Esophagus muscularis mucosa (tissue), 3 donors: ENCODE results near the gene DHDDS.
A peak's percentile ranks its signal among the peaks of the same experiment; 100 is the strongest.

Source experiments
- EP300 ChIP-seq: sonication (generic); formaldehyde crosslinking; IDR thresholded peaks from one replicate; pipeline ENCODE4 v1.6.1; 2017; ENCODE audit warnings: antibody characterized with exemption
- POLR2AphosphoS5 ChIP-seq, 2 donors: sonication (generic); formaldehyde crosslinking; IDR thresholded peaks; one replicate each; pipeline ENCODE4 v1.6.1; 2017; ENCODE audit warnings: antibody characterized with exemption in 2 of 2

DNA sequence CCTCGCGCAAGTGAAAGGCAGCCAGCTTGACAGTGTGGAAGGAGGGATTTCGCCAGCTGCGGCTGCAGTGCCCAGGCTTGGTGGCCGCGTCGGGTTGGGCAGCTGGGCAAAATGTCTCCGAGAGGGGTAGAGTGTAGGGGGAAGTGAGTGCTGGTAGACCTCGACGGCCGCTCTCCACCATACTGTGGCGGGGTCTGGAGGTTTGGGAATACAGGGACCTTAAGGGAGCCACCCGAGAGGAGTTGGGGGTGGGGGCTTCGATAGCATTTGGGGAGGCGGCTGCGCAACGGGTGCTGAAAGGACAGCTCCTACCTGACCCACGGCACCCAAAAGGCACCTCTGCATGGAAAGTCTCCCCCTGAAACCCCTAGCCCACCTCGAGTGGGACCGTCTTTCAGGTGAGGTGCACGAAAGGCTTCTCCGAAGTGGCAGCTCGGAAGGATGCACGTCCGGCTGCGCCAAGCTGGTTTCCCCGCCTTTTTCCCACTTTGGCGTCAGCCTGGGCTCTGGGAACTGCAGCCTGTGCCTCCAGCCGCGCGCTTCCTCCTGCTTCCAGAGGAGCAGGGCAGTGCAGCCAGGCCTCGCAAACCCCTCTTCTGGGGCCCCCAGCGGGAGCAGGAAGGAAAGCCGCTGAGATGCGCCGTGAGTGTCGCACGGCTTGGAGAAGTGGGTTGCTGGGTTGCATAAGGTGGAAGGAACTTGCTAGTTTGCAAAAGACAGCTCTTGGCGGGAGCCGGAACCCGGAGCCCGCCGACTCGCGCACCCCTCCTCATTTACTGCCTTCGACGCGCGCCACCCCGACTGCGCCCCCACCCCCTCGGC lies 39.6 kb downstream of the DHDDS start:
- TF ChIP-seq EP300 (no peak), POLR2AphosphoS5 (IDR thresholded peaks at IDR 0.05) (peak in 1 of 2 donors; percentile 3)
